Neural crest cell (in vitro differentiated cells): ENCODE data around the gene PPP2R2C. TPM values are rescaled to one million over a fixed set of nuclear protein-coding genes. Genes with fewer than 3 reads are reported as not detected.

Source experiments
- DNase-seq: peaks from one replicate; pipeline ENCODE4 v3.0.0; 2021; ENCODE audit warnings: low read depth, mixed read lengths, low spot score
- H3K27ac Mint-ChIP-seq: one replicate; pipeline ENCODE4 v1.8.0; 2021; ENCODE audit warnings: mild to moderate bottlenecking, mixed read lengths; ENCODE audit not compliant: unreplicated experiment
- H3K27me3 Mint-ChIP-seq: 2 replicates; pipeline ENCODE4 v1.8.0; 2021; ENCODE audit warnings: low read depth, mild to moderate bottlenecking, mixed read lengths
- H3K36me3 Mint-ChIP-seq: 2 replicates; pipeline ENCODE4 v1.8.0; 2021; ENCODE audit warnings: low read depth, mild to moderate bottlenecking, mixed read lengths
- H3K4me1 Mint-ChIP-seq: 2 replicates; pipeline ENCODE4 v1.8.0; 2021; ENCODE audit warnings: mixed read lengths
- H3K4me3 Mint-ChIP-seq: one replicate; pipeline ENCODE4 v1.8.0; 2021; ENCODE audit warnings: mild to moderate bottlenecking, mixed read lengths
- H3K9me3 Mint-ChIP-seq: 2 replicates; pipeline ENCODE4 v1.8.0; 2021; ENCODE audit warnings: mixed read lengths
- total RNA-seq: library from RNA; stranded (reverse); gene quantifications from 2 replicates; pipeline ENCODE4 v1.2.1, GENCODE V29; 2021
- TF ChIP-seq, protein P1 (sequence below): fragments of 200-600 bp; sonication (generic); conservative IDR thresholded peaks from 2 replicates; pipeline ENCODE4 v1.5.0; 2021; ENCODE audit warnings: antibody characterized with exemption, mild to moderate bottlenecking

The PPP2R2C gene
- total RNA-seq, 1 donor from 2014 or later = 0.35 TPM

- Mint-ChIP-seq H3K9me3 (no peaks in the 10 kb centered on the region), H3K4me3 (no peak overlapping the region), H3K4me1 (no peaks in the 10 kb centered on the region), H3K27ac (peak overlapping the region; percentile 88), H3K36me3 (no peaks in the 10 kb centered on the region), H3K27me3 (peaks cover 27% of the 10 kb centered on the region)
- TF ChIP-seq, protein P1, sequence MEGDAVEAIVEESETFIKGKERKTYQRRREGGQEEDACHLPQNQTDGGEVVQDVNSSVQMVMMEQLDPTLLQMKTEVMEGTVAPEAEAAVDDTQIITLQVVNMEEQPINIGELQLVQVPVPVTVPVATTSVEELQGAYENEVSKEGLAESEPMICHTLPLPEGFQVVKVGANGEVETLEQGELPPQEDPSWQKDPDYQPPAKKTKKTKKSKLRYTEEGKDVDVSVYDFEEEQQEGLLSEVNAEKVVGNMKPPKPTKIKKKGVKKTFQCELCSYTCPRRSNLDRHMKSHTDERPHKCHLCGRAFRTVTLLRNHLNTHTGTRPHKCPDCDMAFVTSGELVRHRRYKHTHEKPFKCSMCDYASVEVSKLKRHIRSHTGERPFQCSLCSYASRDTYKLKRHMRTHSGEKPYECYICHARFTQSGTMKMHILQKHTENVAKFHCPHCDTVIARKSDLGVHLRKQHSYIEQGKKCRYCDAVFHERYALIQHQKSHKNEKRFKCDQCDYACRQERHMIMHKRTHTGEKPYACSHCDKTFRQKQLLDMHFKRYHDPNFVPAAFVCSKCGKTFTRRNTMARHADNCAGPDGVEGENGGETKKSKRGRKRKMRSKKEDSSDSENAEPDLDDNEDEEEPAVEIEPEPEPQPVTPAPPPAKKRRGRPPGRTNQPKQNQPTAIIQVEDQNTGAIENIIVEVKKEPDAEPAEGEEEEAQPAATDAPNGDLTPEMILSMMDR = no peak
- no peak for DNase-seq
Measured at GRCh38 chr4:6425336-6425735, 47.1 kb downstream of the PPP2R2C start.

GRCh38 chr4:6424425-6424824, 48.0 kb downstream of the PPP2R2C start:
- peaks cover 24% of the 10 kb centered on the region for H3K27me3 Mint-ChIP-seq
- H3K36me3 Mint-ChIP-seq = no peaks in the 10 kb centered on the region
- no peak overlapping the region for H3K4me3 Mint-ChIP-seq
- H3K4me1 Mint-ChIP-seq = no peaks in the 10 kb centered on the region
- DNase-seq = no peak
- no peak overlapping the region for H3K27ac Mint-ChIP-seq
- no peaks in the 10 kb centered on the region for H3K9me3 Mint-ChIP-seq
- TF ChIP-seq, protein P1 = no peak

GRCh38 chr4:6423575-6423974, 48.8 kb downstream of the PPP2R2C start:
- H3K27me3 Mint-ChIP-seq = peaks cover 24% of the 10 kb centered on the region
- H3K9me3 Mint-ChIP-seq = no peaks in the 10 kb centered on the region
- no peaks in the 10 kb centered on the region for H3K36me3 Mint-ChIP-seq
- no peak overlapping the region for H3K27ac Mint-ChIP-seq
- TF ChIP-seq, protein P1 = no peak
- DNase-seq = no peak
- no peak overlapping the region for H3K4me3 Mint-ChIP-seq
- H3K4me1 Mint-ChIP-seq = no peaks in the 10 kb centered on the region

DNA sequence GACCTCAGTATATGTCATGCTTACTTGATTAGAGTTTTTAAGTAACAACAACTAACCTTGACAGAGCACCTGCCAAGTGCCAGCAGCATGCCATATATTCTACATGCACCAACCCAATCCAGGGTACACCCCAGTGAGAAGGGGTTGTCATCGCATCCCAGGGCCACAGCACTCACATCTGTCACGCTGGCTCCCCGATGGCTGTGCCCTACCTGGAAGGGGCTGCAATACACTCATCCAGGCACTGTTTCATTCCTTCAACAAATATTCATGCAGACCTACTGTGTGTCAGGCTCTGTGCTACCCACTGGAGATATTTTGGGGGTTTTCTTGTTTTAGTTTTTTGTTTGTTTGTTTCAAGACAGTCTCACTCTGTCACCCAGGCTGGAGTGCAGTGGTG, 49.5 kb downstream of the PPP2R2C start:
- Mint-ChIP-seq H3K27me3 (peaks cover 21% of the 10 kb centered on the region), H3K27ac (no peak overlapping the region), H3K4me3 (no peak overlapping the region), H3K9me3 (no peaks in the 10 kb centered on the region), H3K4me1 (no peaks in the 10 kb centered on the region), H3K36me3 (no peaks in the 10 kb centered on the region)
- DNase-seq = no peak
- TF ChIP-seq, protein P1 = no peak

GRCh38 chr4:6422105-6422504, 50.3 kb downstream of the PPP2R2C start:
- peaks cover 21% of the 10 kb centered on the region for H3K27me3 Mint-ChIP-seq
- no peaks in the 10 kb centered on the region for H3K36me3 Mint-ChIP-seq
- H3K4me3 Mint-ChIP-seq = no peak overlapping the region
- H3K4me1 Mint-ChIP-seq = no peaks in the 10 kb centered on the region
- no peak for DNase-seq
- TF ChIP-seq, protein P1 = no peak
- no peaks in the 10 kb centered on the region for H3K9me3 Mint-ChIP-seq
- H3K27ac Mint-ChIP-seq = no peak overlapping the region

DNA sequence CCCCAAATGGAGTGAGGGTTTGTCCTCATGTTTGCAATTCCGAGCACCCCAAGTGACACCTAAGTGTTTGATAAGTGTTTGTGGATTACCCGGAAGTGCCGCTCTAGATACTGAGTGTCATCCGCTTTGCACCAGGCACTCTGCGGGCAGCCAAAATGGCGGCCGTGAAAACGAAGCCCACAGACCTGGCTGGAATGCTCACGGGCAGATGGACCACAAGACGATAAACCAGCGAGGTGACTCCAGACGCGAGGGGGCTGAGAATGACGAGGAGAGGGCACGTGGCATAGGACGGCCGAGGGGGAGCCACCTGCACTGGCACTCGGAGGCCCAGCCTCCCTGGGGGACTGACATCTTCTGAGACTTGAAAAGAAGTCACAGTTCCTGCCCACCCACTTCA, 51.0 kb downstream of the PPP2R2C start:
- TF ChIP-seq, protein P1 = no peak
- Mint-ChIP-seq H3K4me3 (no peak overlapping the region), H3K9me3 (no peaks in the 10 kb centered on the region), H3K36me3 (no peaks in the 10 kb centered on the region), H3K27ac (no peak overlapping the region), H3K4me1 (no peaks in the 10 kb centered on the region), H3K27me3 (peaks cover 21% of the 10 kb centered on the region)
- no peak for DNase-seq
